HG03103 (cell line): ENCODE results near the gene MISP.

ENCODE experiments used
- ATAC-seq: cut with Tn5 transposase; IDR thresholded peaks from one replicate; pipeline ENCODE4 v1.9.1; 2021; ENCODE audit warnings: low read depth; ENCODE audit not compliant: unreplicated experiment

MISP gene

DNA sequence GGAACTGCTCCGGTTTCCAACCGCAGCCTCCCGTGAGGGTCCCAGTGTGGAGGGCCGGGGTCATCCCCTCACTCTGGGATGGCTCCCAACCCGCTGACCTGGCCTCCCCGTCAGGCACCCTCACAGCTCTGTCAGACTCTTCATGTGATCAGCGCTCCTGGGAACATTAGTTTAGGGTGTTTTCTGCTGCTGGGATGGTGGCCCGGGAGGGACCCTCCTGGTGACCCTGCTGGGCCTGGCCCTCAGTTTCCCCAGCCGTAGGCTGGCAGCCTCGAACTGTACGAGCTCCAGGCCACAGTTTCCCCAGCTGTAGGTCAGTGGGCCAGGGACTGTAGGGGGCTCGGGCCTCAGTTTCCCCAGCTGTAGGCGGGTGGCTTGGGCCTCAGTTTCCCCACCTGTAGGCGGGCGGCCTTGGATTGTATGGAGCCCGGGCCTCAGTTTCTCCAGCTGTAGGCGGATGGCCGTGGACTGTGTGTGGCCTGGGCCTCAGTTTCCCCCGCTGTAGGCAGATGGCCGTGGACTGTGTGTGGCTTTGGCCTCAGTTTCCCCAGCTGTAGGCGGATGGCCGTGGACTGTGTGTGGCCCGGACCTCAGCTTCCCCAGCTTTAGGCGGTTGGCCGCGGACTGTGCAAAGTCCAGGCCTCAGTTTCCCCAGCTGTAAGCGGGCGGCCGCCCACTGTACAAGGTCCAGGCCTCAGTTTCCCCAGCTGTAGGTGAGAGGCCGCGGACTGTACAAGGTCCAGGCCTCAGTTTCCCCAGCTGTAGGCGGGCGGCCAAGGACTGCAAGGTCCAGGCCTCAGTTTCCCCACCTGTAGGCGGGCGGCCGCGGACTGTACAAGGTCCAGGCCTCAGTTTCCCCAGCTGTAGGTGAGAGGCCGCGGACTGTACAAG is 45.0 kb downstream of the MISP start:
- ATAC-seq: no peak

DNA sequence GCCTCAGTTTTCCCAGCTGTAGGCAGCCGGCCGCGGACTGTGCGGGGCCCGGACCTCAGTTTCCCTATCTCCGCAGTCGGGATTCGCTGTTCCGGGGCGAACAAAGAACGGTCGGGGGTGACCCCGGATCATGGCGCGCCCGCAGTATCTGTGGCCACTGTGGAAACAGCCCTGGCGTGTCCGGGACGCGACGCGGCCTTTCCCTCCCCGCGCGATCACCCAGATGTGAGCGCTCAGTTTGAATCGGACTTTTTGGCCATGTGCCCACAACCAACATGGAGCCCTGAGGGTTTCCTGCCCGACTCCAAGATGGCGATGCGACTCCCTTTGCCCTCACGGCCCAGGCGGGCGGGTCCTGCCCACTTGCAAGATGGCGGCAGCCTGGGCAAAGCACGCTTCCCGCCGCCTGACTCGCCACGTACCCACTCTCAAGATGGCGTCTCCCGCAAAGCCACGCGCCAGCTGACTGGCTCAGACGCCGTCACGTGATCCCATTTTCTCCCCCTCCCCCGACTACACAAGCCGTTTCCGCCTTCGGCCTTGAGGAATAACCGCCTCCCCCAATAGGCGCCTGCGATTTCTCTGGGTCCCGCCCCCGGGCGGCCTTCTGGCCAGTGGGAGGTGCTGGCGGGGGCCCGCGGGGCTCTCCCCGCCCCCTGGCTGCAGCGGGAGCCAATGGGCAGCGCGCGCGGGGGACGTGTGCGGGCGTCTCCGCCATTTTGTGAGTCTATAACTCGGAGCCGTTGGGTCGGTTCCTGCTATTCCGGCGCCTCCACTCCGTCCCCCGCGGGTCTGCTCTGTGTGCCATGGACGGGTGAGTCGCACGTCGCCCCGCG is 46.0 kb downstream of the MISP start, which contains the start of gene PTBP1:
TSS of gene PTBP1 (plus strand) at position 761 of the 836 bp plus-strand sequence. CDS start at position 807, 46 bp downstream.
- peak; percentile 71 for ATAC-seq

DNA sequence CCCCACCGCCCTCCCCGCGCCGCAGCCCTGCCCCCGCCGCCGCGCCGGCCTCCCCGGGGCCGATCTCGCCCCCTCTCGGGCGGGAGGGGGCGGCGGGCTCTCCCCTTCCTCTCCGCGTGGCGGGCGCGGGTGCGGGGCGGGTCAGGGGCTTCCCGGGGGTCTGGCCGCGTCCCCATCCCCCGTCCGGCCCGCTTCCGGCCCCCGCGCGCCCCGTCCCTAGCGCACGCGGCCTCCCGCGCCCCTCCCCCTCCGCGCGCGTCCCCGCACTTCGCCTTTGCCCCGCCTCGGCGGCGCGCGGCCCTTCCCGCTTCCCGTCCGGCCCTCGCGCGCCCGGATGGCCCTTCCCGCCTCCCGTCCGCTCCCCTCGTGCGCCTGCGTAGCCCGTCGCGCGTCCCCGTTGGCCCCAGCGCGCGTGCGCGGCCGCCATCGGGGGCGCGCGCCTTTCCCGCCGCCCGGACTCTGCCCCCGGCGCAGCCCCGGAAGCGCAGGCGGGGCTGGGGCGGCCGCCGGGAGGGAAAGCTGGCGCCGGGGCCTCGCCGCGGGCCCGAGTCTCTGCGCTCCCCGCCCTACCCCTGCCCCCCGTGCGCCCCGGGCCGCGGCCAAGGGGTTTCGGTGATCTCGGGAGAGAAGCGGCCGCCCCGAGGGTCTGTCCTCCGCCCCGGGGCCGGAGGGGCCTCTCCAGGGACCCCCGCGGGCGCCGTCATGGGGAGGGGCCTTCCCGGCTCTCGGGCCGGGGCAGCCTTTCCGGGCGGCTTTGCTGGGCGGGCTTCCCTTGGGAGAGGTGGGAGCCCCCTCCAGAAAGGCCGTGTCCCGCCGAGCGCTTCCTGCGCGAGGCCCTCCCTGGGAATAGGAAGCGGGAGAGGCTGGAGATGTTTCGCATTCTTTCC is 46.9 kb downstream of the MISP start:
- peak; percentile 32 for ATAC-seq

DNA sequence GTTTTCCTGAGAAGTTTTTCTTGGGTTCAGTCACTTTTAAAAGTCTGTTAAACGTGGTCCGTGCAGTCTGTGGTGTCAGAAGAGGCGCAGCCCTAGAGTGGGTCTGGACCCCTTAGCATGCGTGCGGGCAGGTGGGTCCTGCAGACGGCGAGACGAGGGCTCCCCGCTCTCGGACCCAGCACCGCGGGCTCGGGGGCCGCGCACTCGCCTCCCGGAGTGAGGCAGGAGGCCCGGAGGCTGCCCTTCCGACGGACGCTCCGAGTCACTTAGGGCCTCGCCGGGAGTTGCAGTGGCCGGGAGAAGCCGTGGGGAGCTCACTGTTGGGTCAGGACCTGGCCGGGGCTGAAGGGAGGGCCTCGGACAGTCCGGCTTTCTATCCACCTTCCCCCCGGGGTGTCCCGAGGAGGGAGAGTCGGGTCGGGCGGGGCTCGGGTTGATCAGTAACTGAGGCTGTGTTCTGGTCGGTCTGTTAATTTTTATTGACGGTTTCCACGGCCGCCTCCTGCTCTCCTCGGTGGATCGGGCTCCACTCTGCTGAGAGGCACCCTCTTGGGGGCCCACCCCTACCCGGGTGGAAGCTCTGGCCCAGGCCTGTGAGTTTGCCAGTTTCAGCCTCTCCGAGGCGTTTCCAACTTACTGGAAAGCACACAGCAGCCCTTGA is 47.6 kb downstream of the MISP start:
- no peak for ATAC-seq

DNA sequence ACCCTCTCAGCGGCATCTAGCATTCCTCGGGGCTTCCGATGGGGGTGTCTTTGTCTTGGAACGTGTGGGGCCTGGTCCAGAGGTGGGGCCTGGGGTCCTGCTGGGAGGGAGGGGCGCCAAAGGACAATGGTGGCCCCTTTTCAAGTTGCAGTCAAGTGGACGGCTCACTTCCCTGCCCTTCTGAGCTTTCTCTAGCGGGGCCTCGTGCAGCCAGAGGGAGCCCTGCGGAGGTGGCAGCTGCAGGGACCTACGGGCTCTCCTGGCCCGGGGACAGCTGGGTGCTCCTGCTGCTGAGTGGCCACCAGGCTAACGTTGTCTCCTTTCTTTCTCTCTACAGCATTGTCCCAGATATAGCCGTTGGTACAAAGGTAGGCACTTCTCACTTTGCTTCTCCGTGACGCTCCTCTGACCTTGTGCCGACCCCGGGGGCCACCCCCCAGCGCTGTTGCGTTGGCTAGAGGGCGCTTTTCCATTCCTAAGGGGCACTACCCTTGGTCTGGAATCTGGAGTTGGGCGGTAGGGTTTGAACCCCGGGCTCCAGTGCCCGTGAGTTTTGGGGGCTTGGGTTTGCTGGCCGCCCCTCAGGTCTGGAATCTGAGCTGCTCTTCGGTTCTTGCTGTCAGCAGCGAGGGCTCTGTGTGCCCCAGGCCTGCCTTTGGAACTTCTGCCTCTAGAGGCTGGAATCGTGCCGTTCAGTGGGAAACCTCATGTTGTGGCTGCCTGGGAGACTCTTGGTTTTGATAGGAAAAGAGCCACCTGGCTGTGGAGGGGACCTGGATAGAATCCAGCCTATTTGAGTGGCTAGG is 48.4 kb downstream of the MISP start:
- ATAC-seq: no peak

DNA sequence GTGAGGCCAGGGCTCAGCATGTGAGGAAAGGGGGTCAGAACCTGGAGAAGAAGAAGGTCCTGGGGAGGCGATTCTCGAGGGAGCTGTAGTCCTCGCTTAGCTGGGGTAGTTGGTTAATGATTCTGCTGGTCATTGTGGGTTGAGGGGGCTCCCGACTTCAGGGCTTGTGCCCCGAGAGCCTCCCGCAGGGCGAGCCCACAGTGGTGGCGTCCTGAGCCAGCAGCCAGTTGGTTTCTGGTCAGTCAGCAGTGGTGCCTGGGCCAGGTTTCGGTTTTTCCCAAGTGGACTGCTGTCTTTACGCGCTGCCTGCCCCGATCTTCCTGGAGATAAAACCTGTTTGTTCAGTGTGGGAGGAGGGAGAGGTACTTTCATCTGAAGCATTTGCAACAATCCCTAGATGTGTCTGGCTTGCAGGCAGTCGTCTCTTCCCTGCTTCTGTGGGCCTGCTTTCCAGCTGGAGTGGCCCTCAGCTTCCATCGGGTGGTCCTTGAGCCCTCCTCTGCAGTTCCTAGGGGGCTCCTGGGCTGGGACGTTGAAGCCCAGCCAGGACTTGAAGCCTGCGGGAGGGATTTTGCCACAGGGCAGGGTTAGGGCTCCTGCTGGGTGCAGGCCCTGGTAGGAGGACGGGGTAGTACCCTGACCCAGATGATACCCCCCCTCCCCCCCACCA is 49.6 kb downstream of the MISP start:
- ATAC-seq: no peak

DNA sequence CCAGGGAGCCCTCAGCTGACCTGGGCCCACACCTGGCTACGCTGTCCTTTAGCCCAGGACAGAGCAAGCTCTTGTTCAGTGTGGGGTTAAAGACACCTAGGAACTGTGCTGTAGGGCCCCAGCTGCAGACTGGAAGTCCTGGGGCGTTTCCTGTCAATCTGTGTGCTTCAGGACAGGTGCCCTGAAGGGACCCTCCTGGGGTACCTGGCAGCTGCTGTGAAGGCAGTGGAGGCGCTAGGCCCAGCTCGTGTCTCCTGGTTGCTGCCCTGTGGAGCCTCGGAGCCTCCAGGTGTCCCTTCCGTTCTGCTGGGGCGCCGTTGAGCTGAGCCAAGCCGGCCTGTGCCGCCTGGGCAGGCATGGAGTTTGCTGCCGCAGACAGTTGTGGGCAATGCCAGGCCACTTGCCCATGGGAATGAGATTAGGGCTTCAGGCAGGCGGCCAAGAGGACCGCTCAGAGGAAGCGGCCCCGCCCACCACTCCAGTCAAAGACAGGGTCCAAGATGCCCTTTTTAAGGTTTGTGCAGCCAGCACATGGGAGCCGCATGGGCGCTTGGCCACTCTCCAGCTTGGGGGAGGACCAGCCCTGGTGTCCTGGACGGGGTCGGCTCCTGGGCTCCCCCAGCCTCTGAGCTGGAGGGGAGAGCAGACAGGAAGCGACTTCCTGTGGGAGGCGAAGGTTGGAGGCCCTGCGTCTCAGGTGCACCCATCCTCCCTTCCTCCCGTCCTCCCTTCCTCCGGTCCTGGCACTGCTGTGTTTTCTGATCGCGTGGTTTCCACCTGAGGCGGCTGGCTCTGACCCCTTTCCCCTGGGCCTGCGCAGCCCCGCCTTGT is 50.3 kb downstream of the MISP start:
- no peak for ATAC-seq

DNA sequence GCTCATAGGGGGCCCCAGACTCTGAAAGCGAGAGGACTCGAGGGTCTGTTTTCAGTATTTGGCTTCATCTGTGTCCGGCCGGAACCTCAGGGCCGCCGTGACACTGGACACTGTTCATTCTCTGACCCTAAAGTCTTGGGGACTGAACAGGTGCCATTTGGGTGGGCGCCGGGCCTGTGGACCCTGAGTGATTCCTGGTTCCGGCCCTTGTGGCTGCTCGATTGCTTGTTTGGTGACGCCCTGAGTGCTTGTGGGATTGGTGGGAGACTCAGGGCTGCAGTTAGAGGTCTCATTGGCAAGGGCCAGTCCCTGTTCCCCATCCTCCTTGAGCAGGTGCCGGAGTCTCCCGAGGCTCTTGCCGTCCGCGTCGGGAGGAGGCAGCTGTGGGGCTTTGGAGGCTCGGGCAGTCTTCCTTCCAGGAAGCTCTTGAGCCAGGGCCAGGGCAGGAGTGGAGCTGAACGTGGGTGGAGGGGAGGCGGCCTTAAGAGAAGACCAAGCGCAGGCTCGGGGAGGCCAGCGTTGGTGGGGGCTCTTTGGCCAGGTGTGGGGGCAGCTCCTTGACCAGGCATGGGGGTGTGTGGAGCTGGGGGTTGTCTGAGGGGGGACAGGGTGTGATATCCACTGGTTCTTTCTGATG is 51.1 kb downstream of the MISP start:
- no peak for ATAC-seq

DNA sequence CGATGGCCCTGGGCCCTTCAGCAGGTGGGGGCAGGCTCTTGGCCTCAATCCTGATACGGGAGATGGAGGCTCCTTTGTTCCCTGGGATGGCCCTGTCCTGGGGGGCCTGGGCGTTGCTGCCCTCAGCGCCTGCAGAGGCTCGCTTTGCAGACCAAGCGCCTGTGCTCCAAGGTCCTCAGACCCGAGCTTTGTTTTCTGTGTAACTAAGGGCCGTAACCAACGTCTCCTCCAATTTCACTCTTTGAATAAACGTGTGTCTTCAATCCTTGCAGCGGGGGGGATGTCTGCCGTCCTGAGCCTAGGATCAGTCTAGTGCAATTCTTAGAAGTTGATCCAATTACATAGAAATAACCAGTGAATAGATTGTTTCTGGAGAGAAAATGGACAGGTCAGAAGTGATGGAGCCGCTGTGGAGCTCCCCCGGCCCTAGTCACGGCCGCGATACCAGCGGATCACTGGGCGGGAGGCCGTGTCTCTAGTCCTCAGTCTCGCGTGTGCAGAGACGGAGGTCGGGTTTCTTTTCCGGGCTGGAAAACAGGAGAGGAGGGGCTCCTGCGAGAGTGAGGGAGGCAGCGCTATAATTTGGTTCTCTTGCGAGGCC is 51.7 kb downstream of the MISP start:
- no peak for ATAC-seq

DNA sequence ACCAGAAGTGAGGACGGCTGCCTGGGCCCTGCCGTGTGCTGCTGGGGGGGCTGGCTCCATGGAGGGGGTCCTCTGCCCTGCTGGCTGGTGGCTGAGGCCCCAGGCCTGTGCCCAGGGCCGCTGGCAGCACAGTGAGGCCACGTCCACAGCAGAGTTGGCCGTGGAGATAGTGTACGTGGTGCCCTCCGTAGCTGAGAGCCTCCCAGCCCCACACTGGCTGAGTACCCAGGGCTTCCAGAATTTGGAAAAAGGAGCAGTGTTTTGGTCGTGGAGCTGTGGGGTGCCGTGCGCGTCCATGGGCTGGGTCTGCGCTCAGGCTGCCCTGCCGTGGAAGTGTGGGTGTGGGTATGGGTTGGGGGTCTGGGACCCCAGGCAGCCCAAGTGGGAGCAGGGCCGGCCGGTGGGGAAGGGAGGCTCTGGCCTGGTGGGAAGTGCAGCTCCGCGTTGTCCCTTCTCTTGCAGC is 52.2 kb downstream of the MISP start:
- no peak for ATAC-seq

DNA sequence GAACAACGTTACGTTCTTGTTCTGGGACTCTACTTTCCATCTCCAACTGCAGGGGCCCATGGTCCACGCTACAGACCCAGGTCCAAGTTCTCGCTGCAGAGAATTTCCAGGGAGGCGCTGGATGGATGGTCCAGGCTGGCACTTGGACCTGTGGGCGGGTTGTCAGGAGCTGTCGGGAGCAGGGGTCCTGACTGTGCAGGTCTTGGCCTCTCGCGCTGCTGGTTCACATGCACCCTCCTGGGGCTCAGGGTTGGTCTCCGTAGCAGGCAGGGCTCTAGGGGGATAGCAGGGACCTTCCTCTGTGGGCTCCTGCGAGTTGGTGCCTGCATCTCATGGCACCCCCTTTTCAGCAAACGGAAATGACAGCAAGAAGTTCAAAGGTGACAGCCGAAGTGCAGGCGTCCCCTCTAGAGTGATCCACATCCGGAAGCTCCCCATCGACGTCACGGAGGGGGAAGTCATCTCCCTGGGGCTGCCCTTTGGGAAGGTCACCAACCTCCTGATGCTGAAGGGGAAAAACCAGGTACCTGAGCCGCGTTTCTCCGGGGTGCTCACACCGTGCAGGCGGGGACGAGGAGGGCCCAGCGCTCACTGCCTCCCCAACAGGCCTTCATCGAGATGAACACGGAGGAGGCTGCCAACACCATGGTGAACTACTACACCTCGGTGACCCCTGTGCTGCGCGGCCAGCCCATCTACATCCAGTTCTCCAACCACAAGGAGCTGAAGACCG is 52.9 kb downstream of the MISP start:
- ATAC-seq: no peak

DNA sequence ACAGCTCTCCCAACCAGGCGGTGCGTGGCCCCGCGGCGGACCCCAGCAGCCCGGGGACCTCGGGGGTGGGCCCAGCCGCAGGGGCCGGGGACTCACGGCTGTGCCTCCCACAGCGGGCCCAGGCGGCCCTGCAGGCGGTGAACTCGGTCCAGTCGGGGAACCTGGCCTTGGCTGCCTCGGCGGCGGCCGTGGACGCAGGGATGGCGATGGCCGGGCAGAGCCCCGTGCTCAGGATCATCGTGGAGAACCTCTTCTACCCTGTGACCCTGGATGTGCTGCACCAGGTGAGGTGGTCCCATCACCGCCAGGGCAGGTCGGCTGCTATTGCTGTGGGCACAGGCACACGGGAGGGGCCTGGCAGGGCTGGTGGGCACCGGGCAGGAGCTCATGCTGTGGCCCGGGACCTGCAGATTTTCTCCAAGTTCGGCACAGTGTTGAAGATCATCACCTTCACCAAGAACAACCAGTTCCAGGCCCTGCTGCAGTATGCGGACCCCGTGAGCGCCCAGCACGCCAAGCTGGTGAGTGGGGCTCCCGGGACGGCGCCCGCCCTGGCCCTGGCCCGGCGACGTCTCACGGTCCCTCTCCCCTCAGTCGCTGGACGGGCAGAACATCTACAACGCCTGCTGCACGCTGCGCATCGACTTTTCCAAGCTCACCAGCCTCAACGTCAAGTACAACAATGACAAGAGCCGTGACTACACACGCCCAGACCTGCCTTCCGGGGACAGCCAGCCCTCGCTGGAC is 53.7 kb downstream of the MISP start:
- ATAC-seq: no peak

DNA sequence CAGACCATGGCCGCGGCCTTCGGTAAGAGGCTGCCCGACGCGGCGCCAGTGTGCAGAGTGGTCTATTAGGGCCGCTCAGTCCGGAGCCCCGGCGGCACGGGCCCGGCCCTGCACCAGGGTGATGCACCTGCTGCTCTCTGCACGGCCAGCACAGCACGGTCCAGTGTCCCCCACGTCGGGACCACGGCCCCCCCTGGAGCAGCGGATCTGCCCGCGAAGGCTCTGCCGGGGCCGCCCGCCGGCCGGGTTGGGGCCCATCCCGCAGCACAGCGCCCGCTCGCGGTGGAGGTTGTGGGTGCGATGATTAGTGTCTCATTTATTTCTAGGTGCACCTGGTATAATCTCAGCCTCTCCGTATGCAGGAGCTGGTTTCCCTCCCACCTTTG is 54.2 kb downstream of the MISP start:
- no peak for ATAC-seq

DNA sequence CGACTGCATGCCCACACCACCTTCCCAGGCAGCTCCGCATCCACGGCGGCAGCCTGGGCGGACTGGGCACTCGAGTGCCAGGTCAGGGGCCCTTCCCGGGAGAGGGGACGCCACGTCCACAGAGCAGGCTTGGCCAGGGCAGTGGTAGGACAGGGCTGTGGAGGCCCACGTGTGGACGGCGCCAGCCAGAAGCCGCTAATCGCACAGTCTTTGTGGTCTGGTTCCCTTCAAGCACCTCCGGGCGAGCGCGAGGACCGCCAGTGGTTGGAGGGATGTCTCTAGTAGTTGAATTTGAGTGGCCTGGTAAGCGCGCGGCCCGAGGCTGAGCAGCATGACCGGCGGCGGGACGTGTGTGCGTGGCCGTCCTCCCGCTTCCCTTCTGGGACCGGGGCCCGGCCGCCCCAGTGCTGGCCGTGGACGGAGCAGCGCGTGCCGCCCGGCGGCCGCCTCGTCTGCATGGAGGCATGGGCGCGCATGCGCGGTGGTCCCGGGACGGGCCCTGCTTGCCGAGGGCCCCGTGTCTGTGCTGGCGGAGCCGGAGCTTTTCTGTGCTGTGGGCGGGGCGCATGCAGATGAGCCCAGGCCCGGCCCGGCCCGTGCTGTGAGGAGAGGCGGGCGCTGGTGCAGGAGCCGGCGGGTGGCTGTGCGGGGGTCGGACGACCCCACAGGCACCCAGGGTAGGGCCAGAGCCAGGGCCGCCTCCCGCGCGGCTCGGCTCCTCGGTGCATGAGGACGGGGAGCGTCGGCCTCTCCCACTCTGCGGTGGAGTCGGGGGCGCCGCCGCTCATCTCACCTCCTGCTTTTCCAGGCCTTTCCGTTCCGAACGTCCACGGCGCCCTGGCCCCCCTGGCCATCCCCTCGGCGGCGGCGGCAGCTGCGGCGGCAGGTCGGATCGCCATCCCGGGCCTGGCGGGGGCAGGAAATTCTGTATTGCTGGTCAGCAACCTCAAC is 55.0 kb downstream of the MISP start:
- no peak for ATAC-seq
